Caki2 (cell line): Measurements from ENCODE around the gene PNISR. TPM values are rescaled to one million over a fixed set of nuclear protein-coding genes. Genes with fewer than 3 reads are reported as not detected.

ENCODE experiments used
- DNase-seq: peaks from one replicate; pipeline ENCODE4 v3.0.0-alpha.2; 2015; ENCODE audit warnings: low read depth
- in situ Hi-C: cut with HindIII; loops from 2 replicates; pipeline ENCODE4 v1.10.0; 2016; ENCODE audit warnings: low sequenced_read_pairs, low pct_unique_long_range_greater_than_20kb, mixed read lengths
- total RNA-seq: library from RNA; depleted of rRNA; stranded (reverse); fragments of >200 nt; shearing (Covaris generic); gene quantifications from 2 replicates; pipeline ENCODE4 v1.2.3, GENCODE V29; 2014; ENCODE audit warnings: low replicate concordance; rRNA removed

Gene PNISR
- total RNA-seq, 1 experiment from 2014 or later = 11.8 TPM

- peak; percentile 19 for DNase-seq
- in situ Hi-C loops = no loop called here
Measured at GRCh38 chr6:99350573-99350972, 74.5 kb downstream of the PNISR start.

- in situ Hi-C loops = no loop called here
- peak; percentile 75 for DNase-seq
Measured at GRCh38 chr6:99349171-99350141, 75.7 kb downstream of the PNISR start, which contains the start of gene FAXC. Gene FAXC (minus strand): TSS chr6:99349674. CDS start chr6:99349372, 302 bp downstream.

DNA sequence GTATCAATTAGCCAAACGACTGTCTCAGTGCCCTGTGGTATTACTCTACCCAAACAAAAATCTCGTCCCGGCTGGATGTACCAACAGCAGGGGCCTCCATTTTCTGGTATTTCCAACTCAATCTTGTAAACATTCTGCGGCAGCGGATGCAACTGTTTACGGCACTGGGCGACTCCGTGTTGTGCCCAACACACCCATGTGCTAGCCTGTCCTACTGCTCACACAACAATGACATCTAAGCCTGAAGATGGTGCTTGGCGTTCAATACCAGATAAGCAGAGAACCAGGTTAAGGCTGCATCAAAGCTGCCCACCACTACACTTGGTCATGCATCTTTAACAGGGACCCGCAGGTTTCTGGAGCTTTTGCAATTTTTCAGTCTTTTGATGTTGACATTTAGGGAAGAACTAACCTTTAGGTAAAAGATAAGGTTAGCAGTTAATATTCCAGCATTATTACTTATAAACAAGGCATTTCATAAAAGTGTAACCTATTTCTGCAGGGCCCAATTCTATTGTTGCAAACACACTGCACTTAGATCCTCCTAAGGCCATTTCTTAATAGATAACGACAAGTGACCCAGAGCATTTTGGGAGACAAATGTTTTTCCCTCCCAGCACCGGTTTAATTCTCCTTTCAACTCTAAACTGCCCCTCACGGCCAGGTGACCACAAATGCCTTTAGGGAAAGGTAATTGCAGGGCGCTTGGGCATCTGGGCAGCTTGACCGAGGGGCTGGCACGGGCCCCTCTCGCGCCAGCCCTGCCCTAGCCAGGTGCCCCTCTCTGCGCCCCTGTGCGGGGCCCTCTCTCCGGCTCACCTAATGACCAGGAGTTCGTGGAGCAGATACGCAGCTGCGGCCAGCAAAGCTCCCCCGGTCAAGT is 76.6 kb downstream of the PNISR start:
- in situ Hi-C loops = no loop called here
- no peak for DNase-seq

Other genes starting within 250 kb of the PNISR start
- 8.5 and 16.0 TPM in 2 replicates for gene FAXC, start 75.6 kb downstream of the PNISR start, total RNA-seq
- 7.7 and 15.3 TPM in 2 replicates for gene COQ3, start 31.1 kb downstream of the PNISR start, total RNA-seq
- 5.3 and 15.4 TPM in 2 replicates for gene USP45, start 90.1 kb upstream of the PNISR start, total RNA-seq
- 116 and 137 TPM in 2 replicates for gene CCNC, start 143.4 kb upstream of the PNISR start, total RNA-seq
- 1.9 and 2.6 TPM in 2 replicates for gene PRDM13, start 181.5 kb upstream of the PNISR start, total RNA-seq